Embryonic facial prominence (tissue), 1 donor: Measurements from ENCODE around the gene IL34.
"Not testable (repeated sequence)": the region's sequence is repeated elsewhere in the genome, so short reads cannot be mapped to it uniquely, and the experiment has no call there.

ENCODE experiments used
- DNase-seq: peaks from one replicate; pipeline ENCODE4 v3.0.0-alpha.2; 2016; ENCODE audit errors: extremely low spot score

Gene IL34

GRCh38 chr16:70646260-70647241, at the start of gene IL34:
IL34 (plus strand) TSS chr16:70646559; CDS start chr16:70646948, 389 bp downstream.
- DNase-seq = no peak

DNA sequence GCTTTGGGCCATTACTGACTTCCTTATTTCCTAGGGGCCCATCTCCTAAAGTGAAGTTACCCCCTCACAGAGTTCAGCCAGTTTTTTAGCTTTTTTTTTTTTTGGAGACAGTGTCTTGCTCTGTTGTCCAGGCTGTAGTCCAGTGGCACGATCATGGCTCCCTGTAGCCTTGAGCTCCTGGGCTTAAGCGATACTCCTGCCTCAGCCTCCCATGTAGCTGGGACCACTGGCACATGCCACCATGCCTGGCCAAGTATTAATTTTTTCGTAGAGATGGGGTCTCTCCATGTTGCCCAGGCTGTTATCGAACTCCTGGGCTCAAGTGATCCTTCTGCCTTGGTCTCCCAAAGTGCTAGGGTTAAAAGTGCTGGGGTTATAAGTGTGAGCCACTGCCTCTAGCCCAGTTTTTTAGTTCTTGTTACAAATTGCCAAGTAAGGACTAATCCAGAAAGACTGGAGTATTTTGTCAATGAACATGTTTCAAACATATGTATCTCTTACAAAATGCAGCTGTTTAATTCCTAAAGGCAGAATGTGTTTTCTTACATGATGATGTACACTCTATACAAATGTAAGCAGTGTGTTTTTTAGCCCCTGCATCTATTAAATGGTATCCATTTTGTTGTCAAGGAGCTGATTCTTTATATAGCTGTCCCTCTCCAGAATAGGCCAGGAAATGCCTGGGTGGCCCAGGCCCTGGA, 49.1 kb upstream of the IL34 start:
- DNase-seq = no peak

GRCh38 chr16:70598937-70599503, 47.3 kb upstream of the IL34 start:
- DNase-seq = no peak

GRCh38 chr16:70600730-70601129, 45.6 kb upstream of the IL34 start:
- DNase-seq = no peak

- no peak for DNase-seq
Observed at GRCh38 chr16:70601576-70602575, 44.5 kb upstream of the IL34 start.

DNA sequence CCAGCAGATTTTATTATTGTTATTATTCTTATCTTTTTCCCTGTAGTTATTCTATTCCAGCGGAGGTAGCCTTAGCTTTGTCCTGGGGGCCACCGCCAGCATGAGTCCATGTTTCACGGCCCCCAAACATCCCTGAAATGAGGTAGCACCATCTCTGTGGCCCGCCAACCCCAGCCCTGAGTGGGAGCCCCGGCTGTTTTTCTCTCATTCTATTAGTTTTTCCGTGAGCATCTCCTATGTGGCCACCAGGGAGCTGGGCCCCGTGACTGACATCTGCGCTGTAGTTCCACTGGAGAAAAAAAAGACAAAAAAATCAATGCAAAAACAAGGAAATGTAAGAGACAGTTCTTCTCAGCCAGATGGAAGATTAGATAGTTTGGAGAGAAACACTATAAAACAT, 43.5 kb upstream of the IL34 start:
- DNase-seq = no peak

- DNase-seq = no peak
Observed at GRCh38 chr16:70604407-70605282, 41.7 kb upstream of the IL34 start.

DNA sequence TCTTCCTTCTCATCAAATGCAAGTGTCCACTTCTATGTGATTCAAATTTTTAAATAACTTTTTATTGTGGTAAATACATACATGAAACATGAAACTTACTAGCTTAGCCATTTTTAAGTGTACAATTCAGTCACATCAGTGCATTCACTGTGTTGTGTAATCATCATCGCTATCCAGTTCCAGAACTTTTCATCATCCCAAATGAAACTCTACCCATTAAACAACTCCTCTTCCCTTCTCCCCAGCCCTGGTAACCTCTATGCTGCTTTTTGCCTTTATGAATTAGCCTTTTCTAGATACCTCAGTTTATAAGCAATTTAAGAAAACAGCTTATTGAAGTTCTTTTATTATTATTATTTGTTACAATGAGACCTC, 41.1 kb upstream of the IL34 start:
- no peak for DNase-seq

- DNase-seq = no peak
Observed at GRCh38 chr16:70608521-70608920, 37.8 kb upstream of the IL34 start.

DNA sequence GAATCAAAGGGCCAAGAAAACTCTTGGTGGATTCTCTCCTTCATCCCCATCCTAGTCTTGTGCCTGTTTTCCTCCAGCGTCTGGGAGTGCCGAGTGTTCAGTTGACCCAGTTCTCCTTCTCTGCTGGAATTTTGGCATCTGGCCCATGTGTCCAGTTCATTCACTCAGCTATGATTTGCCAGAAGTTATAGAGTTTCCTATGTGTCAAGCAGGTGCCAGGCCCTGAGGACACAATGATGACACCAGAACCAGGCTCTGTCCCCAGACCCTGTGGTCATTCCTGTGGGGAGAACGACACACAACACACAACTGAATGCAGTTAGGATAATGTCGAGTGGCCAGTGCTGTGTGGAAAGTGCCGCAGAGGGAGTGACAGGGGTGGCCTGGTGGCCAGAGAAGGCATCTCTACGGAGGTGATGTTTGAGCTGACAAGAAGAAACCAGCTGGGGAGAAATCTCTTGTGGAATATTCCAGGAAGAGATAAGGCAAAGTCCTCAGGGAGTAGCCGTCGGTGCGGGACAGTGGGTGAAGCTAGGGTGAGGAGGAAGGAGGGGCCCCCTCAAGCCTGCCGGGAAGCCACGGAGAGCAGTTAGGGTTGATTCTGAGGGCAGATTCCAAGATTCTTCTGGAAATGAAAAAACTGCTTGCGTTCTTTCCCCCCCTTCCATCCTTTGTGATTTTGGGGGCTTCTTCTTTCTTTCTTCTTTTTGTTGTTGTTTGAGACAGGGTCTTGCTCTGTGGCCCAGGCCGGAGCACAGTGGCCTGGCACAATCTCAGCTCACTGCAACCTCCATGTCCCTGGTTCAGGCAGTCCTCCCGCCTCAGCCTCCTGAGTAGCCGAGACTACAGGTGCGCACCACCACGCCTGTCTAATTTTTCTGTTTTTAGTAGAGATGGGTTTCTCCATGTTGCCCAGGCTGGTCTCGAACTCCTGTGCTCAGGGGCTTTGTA, 35.8 kb upstream of the IL34 start:
- DNase-seq = no peak

- DNase-seq = no peak
Observed at GRCh38 chr16:70611224-70611598, 35.1 kb upstream of the IL34 start.

GRCh38 chr16:70611785-70612303, 34.5 kb upstream of the IL34 start:
- no peak for DNase-seq

GRCh38 chr16:70612931-70613330, 33.4 kb upstream of the IL34 start:
- no peak for DNase-seq

DNA sequence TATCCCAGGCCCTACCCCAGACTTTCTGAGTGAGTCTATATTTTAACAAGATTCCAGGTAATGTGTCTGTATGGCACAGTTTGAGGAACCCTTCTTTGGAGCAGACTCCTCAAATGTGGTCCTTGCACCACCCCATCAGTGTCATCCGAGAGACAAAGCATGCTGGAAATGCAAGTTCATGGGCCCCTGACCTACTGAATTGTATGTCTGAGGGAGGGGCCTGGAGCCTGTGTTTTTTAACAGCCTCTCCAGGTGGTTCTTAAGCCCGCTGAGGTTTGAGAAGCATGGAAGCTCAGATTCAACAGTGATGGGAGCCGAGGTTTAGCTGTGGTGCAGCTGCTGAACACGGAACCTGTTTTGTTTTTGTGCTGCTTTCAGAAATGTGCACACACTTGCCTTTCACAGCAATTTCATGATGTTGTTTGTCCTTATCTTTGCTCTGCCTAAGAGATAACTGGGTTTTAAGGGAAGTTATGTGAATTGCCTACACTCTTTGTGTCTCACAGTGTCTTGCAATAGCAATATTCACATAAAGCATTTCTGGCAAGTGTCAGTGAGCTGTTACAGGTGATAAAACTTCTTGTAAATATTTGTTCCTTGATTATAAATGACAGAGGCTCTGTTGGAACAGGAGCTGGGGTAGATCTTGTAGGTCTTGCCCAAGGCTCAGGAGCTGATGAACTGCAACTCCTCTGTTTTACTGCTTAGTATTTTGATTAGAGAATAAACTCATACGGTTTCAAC, 32.0 kb upstream of the IL34 start:
- DNase-seq = no peak

GRCh38 chr16:70615945-70616344, 30.4 kb upstream of the IL34 start:
- no peak for DNase-seq

DNA sequence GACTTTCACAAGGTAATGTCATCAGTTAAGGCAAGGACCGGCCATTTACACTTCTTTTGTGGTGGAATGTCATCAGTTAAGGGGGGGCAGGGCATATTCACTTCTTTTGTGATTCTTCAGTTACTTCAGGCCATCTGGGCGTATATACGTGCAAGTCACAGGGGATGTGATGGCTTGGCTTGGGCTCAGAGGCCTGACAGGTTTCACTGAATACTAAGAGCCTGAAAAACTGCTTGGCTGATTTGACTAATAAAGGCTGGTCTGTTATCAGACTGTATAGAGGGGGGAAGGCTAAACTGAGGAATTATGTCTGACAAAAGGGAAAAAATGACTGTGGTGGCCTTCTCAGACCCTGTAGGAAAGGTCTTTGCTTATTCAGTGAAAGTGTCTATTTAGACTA, 24.5 kb upstream of the IL34 start:
- not testable (repeated sequence) for DNase-seq

DNA sequence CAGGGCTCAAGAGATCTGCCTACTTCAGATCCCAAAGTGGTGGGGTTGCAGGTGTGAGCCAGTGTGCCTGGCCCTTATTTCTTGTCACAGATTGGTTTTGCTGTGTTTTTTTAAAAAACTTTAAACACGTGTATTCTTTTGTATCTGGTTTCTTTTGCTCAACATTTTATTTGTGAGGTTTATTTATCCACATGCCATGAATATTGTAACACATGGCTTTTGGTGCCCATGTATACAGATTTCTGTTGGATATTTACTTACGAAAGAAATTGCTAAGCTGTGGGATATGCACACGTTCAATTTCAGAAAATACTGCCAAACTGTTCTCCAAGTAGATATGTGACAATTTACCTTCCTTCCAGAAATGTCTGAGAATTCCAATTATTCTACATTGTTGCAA, 18.7 kb upstream of the IL34 start:
- DNase-seq = no peak
